Measurements from ENCODE around the gene IP6K3. TPM values are rescaled to one million over a fixed set of nuclear protein-coding genes. Genes with fewer than 3 reads are reported as not detected.

Gene IP6K3
- total RNA-seq, 4 donors from 2014 or later = 1.9 to 6.1 (median 5.5) TPM; not detected in 1

GRCh38 chr6:33713786-33714185 is 32.9 kb downstream of the IP6K3 start:
- TF ChIP-seq CTCF (IDR thresholded peaks at IDR 0.05) (no peak), POLR2A (IDR thresholded peaks at IDR 0.05) (no peak)
- H3K27me3 ChIP-seq = no peaks in the 10 kb centered on the region
- DNase-seq = no peak
- peaks cover 5 to 9% of the 10 kb centered on the region in 2 donors for H3K4me1 ChIP-seq
- no peak overlapping the region for H3K27ac ChIP-seq
- H3K36me3 ChIP-seq = no peaks in the 10 kb centered on the region
- intact Hi-C loops (cut with DNase I; ENCODE audit: low total_unique reads) = no loop called here
- no peaks in the 10 kb centered on the region for H3K9me3 ChIP-seq
- no peak overlapping the region for H3K4me3 ChIP-seq

GRCh38 chr6:33712914-33713313 is 33.8 kb downstream of the IP6K3 start:
- intact Hi-C loops (cut with DNase I; ENCODE audit: low total_unique reads) = no loop called here

GRCh38 chr6:33711140-33712129 is 35.3 kb downstream of the IP6K3 start, which contains the start of gene UQCC2:
TSS of gene UQCC2 (minus strand) at chr6:33711700. CDS start at chr6:33711686, 14 bp downstream.
- Histone ChIP-seq H3K27me3 (no peaks in the 10 kb centered on the region), H3K4me3 (peak within 1 kb of the TSS; percentile 81 to 91), H3K4me1 (peaks cover 5 to 7% of the 10 kb centered on the region in 2 donors), H3K27ac (peak within 1 kb of the TSS; percentile 93 to 96), H3K9me3 (no peaks in the 10 kb centered on the region), H3K36me3 (no peaks in the 10 kb centered on the region)
- intact Hi-C loops (cut with DNase I; ENCODE audit: low total_unique reads) = no loop called here
- peak; percentile 96 to 98 for DNase-seq
- TF ChIP-seq POLR2A (IDR thresholded peaks at IDR 0.05) (peak; percentile 26 to 88), CTCF (IDR thresholded peaks at IDR 0.05) (peak; percentile 73 to 87 (median 81))

More at GRCh38 chr6:33712914-33713313, 33.8 kb downstream of the IP6K3 start:
- TF ChIP-seq POLR2A (IDR thresholded peaks at IDR 0.05) (no peak), CTCF (IDR thresholded peaks at IDR 0.05) (no peak)
- no peak overlapping the region for H3K27ac ChIP-seq
- H3K36me3 ChIP-seq = no peaks in the 10 kb centered on the region
- no peak overlapping the region for H3K4me3 ChIP-seq
- H3K27me3 ChIP-seq = no peaks in the 10 kb centered on the region
- peaks cover 5 to 7% of the 10 kb centered on the region in 2 donors for H3K4me1 ChIP-seq
- H3K9me3 ChIP-seq = no peaks in the 10 kb centered on the region
- no peak for DNase-seq

GRCh38 chr6:33710296-33711121 is 36.2 kb downstream of the IP6K3 start:
- no peak for TF ChIP-seq CTCF (IDR thresholded peaks at IDR 0.05)
- no peak for TF ChIP-seq POLR2A (IDR thresholded peaks at IDR 0.05)
- H3K36me3 ChIP-seq = no peaks in the 10 kb centered on the region
- peak overlapping the region; percentile 81 to 91 for H3K4me3 ChIP-seq
- no peak for DNase-seq
- H3K27me3 ChIP-seq = no peaks in the 10 kb centered on the region
- intact Hi-C loops (cut with DNase I; ENCODE audit: low total_unique reads) = no loop called here
- peak overlapping the region; percentile 93 to 96 for H3K27ac ChIP-seq
- H3K9me3 ChIP-seq = no peaks in the 10 kb centered on the region
- H3K4me1 ChIP-seq = peaks cover 5 to 7% of the 10 kb centered on the region in 2 donors
